NOMO-1 (cell line): ENCODE results near the gene TMEM167B.
"Not testable (repeated sequence)": the region's sequence is repeated elsewhere in the genome, so short reads cannot be mapped to it uniquely, and the experiment has no call there.

ENCODE experiments used
- DNase-seq, 2 experiments: peaks; one replicate each; lab custom pipeline; 2025; ENCODE audit not compliant: unreplicated experiment in 2 of 2; lab: John Stamatoyannopoulos, UW

The TMEM167B gene

GRCh38 chr1:109112652-109113285 is 22.2 kb downstream of the TMEM167B start:
- peak; percentile 64 to 70 for DNase-seq

- DNase-seq, result no peak
Observed at GRCh38 chr1:109113590-109114341, 23.2 kb downstream of the TMEM167B start, which contains the start of gene ELAPOR1. Gene ELAPOR1 (plus strand): TSS chr1:109114115. CDS start chr1:109114184, 69 bp downstream.

GRCh38 chr1:109114342-109114674 is 23.7 kb downstream of the TMEM167B start:
- DNase-seq, result no peak

GRCh38 chr1:109115685-109116084 is 25.1 kb downstream of the TMEM167B start:
- no peak for DNase-seq

GRCh38 chr1:109116286-109116685 is 25.7 kb downstream of the TMEM167B start:
- no peak for DNase-seq

- DNase-seq, result no peak
Observed at GRCh38 chr1:109118089-109118488, 27.5 kb downstream of the TMEM167B start.

GRCh38 chr1:109120356-109120755 is 29.8 kb downstream of the TMEM167B start:
- no peak for DNase-seq

GRCh38 chr1:109131059-109131458 is 40.5 kb downstream of the TMEM167B start:
- no peak for DNase-seq

- no peak for DNase-seq
Observed at GRCh38 chr1:109131800-109132199, 41.2 kb downstream of the TMEM167B start.

GRCh38 chr1:109133002-109133706 is 42.6 kb downstream of the TMEM167B start:
- DNase-seq, result no peak

- peak; percentile 63 to 67 for DNase-seq
Observed at GRCh38 chr1:109133815-109134214, 43.3 kb downstream of the TMEM167B start.

- no peak for DNase-seq
Observed at GRCh38 chr1:109134423-109134822, 43.9 kb downstream of the TMEM167B start.

GRCh38 chr1:109135940-109136339 is 45.4 kb downstream of the TMEM167B start:
- no peak for DNase-seq

- no peak for DNase-seq
Observed at GRCh38 chr1:109136766-109137165, 46.2 kb downstream of the TMEM167B start.

- DNase-seq, result no peak
Observed at GRCh38 chr1:109137958-109138357, 47.4 kb downstream of the TMEM167B start.

GRCh38 chr1:109138358-109138757 is 47.8 kb downstream of the TMEM167B start:
- peak in 1 of 2 experiments; percentile 5 for DNase-seq

GRCh38 chr1:109140392-109140791 is 49.8 kb downstream of the TMEM167B start:
- DNase-seq, result no peak

- DNase-seq, result no peak
Observed at GRCh38 chr1:109142260-109142659, 51.7 kb downstream of the TMEM167B start.

- DNase-seq, result not testable (repeated sequence)
Observed at GRCh38 chr1:109142725-109143124, 52.2 kb downstream of the TMEM167B start.
